NCI-H2227 (cell line): ENCODE data around the gene SLC6A6.

ENCODE experiments used
- DNase-seq: peaks from one replicate; lab custom pipeline; 2025; ENCODE audit not compliant: unreplicated experiment; lab: John Stamatoyannopoulos, UW

SLC6A6 gene

GRCh38 chr3:14536837-14537589 is 134.6 kb downstream of the SLC6A6 start:
- no peak for DNase-seq

- peak; percentile 21 for DNase-seq
Observed at GRCh38 chr3:14537590-14538450, 135.4 kb downstream of the SLC6A6 start.

- DNase-seq: no peak
Observed at GRCh38 chr3:14538451-14539088, 136.2 kb downstream of the SLC6A6 start.
